NCI-H226 (cell line): ENCODE measurements around the gene CBX5.
A peak's percentile ranks its signal among the peaks of the same experiment; 100 is the strongest.

Source experiments
- DNase-seq: peaks from one replicate; pipeline ENCODE4 v3.0.0-alpha.2; 2015

CBX5 gene

DNA sequence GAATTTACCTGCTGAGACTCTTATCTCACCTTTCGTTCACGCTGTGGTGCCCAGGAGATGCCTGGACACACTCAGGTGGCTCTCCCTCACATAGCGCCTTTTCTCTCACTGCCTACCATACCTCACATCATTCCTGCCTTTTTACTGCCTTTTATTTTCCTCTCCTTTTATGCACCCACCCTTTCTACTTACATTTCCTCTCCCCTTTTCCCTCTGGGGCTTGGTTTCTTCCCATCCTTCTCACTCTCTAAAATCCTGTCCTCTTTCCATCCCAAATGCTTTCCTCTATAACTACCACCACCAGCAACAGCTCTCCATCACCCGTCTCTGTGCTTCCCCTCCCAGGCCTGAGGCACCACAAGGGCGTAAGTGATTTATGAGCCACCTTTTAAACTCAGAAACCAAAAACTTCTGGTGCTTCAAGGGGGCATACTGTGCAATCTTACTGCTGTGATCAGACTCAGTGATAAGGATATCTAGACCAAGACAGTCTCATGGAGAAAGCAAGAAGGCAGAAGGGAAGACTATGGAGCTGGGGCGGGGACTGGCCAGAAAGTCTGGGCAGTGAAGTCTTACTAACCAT lies 58.4 kb downstream of the CBX5 start:
- no peak for DNase-seq

DNA sequence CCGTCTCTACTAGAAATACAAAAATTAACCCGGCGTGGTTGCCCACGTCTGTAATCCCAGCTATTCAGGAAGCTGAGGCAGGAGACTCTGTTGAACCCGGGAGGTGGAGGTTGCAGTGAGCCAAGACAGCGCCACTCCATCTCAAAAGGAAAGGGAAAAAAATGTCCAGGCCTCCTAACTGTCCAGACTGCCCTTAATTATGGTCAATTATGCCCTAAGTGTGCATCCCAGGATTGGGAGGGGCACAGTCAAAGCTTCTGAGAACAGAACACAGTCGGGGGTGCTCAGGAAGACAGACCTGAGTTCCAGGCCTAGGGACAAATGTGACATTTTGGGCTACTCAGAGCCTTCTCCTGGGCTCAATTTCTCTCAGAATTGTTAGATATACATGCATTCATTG lies 59.4 kb downstream of the CBX5 start:
- DNase-seq: no peak

DNA sequence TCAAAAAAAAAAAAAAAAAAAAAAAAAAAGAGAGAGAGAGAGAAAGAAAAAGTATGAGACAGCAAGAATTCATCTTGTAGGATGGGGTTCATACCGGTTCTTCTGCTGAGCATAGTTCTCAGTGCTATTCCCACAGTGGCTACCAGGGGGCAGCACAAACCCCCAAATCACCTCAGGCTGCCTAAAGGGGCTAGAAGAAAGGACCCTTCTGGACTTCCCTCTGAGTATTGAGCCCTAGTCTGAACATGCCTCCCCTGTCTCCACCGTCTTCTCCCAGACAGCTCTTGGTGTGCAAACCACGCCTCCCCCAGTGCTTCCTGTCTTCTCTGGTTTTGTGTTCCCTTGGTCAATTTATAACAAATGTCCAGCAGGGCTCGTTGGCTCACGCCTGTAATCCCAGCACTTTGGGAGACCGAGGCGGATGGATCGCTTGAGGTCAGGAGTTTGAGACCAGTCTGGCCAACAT lies 59.8 kb downstream of the CBX5 start:
- DNase-seq: peak; percentile 41

DNA sequence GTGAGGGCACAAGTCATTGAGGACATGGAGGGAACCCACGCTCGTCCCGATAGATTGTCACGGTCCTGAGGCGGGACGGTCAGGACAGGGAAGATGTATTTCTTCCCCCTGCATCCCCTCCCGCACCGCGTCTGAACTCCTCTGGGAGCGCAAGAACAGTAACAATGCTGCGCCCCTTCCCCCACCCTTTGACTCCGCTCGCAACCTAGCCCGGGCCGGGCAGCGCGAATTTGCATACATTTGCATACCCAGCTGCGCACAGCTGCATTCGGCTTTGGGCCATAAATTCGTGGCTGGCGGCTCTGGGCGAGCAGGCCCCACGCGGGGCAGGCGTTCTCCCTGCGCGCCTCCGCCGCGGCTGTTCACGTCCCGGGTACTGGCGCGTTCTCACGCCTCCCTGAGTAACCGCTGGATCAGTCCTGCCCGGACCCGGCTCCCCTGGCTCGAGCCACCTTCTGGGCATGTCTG lies 62.1 kb downstream of the CBX5 start:
- no peak for DNase-seq

DNA sequence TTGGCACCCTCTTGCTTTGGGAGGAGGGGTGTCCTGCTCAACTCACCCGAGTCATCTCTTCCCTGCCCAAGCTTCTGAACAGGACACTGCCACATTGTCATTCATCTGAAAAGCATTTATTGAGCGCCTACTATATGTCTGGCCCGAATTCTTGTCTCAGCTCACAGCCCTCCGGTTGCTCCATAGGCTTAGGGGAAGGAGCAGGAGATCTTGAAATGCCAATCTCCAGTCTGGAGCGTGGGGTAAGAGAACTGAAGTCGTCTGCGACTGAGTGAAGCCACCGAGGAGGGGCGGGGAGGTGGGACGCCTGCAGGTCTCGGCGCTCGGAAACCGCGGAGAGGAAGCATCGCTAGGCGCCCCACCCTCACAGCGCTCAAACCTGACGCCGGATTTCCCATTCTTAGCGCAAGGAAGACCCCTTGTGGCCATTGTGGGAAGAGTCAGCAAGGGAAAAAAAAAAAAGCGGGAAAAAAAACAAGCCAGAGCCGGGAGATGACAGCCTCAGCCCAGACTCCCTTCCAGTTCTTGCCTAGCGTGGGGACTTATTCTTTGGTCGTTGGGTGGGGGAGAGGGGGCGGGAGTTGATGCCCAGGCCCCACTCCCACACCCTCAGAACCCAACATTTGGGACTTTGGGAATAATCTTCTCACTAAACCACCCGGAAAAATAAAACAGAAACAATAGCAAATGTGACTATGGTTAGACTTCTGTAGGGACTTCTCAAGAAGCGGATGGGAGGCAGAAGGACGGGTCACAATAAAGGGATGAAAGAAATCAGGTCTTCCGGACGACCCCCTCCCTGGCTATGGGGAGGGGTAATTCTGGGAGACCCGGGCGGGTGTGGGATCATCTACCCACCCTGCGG lies 62.9 kb downstream of the CBX5 start:
- DNase-seq: peak; percentile 70

DNA sequence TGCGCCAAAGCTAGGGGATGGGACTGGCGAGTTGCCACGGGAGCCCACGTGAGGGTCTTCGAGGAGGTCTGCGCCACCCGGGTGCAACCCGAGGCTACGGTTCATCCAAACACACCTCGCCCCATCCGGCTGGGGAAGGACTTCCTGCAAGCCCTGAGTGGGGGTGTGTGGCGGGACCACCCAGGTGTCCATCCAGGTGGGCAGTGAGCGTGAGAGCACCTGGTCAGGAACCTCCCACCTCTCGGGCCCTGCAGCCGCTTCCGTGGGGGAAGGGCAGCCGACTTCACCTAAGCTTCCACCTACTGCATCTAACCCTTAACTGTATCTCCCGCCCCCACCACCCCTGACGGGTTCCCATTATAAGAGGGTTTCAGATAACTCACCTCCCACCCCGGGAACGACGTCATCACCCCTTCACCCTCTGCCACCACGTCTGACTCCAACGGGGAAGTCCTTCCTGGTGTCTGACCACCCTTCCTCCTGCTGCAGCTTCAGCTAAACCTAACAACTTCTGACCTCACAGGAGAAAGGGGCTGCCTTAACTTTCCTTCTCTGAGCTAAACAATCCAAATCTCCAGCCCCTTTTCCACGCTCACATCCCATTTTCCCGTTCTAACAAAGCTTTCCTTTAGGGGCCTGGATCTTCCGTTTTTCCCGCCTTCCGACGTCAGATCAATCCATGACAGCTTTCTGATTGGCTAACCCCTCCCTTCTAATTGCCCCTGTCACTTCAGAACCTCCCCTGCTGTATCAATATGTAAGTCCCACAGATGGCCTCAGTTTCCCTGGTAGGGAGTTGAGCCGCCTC lies 63.7 kb downstream of the CBX5 start:
- DNase-seq: no peak

DNA sequence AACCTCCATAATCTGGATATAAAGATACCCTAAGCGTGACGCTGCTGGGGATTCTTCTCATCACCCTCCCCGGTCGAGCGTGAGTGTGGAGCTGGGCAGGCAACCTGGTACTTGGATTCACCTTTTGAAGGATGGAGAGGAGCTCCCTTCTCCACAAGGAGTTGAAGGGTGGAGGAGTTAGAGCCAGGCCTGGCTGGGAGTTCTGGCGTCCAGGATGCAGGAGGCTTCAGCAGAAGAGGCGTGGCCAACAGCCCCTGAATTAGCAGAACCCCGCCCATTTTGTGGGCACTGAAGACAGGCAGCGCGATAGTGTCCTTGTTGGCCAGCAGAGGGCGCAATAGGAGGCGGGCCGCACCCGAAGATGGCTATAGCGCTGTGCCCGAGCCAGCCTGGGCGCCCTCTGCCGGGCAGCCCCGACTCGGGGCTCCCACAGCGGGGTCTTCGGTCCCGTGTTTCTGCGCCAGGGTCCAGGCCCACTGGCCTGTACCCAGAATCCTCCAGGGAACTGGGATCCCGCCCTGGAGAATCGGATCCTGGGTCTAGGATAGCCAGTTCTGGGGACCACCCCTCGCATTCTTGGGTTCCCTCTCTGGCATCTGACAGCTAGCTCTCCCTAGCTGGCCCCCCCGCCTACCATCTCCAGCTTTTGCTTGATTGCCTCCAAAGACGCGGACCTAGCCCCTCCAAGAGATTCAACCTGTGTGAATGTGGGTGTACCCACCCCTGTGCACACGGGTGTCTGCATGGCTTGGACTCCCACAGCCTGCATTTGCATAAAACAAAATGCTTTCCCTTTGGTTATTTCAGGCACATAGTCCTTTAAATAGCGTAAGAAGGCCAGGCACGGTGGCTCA lies 65.1 kb downstream of the CBX5 start:
- peak; percentile 87 for DNase-seq

DNA sequence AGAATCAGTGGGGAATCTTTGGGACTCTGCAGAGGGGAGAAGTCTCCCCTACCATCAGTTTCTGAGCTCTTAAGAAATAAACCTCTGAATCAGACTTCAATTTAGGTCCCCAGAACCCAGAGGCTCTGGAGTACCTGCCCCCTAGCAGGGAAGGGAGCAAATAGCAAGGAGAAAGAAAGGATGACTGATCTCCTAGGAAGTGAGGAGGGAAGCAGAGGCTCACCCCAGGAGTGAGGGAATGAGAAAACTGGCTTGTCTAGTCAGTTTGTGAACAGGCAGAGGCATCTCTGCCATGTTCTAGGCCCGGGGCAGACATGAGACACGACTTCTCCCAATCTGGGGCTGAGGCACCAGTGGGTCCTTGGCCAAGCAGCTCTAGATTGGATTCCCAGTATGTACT lies 66.8 kb downstream of the CBX5 start:
- no peak for DNase-seq

DNA sequence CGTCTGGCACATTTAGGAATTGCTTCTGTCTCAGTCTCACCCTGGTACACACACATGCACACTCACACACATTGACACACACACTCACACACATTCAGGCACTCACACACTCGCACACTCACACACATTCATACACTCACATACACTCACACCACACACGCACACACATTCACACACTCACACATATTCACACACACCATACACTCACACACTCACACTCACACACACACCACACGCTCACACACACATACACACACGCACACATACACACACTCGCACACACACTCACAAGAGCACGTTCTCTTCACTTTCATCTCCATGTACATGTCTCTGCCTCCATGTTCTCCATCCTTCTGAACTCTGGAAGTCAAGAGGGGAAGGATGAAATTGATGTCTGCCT lies 68.0 kb downstream of the CBX5 start:
- no peak for DNase-seq

DNA sequence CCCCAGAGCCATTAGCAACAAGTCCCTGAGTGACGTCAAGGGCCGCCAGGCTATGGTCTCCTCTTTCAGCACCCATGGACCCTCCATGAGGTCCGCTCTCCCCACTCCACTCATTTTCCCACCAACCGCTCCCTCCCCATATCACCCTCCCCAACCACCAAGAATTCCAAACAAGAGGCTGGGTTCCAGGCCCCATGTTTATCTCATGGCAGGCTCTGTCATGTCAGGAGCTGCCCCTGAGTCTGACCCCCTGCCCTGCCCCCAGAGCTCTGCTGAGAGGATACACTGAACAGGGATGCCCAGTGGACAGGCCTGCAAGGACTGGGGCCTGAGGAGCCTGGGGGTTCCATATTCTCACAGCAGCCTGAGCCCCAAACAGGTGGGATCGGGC lies 69.5 kb downstream of the CBX5 start:
- DNase-seq: no peak

DNA sequence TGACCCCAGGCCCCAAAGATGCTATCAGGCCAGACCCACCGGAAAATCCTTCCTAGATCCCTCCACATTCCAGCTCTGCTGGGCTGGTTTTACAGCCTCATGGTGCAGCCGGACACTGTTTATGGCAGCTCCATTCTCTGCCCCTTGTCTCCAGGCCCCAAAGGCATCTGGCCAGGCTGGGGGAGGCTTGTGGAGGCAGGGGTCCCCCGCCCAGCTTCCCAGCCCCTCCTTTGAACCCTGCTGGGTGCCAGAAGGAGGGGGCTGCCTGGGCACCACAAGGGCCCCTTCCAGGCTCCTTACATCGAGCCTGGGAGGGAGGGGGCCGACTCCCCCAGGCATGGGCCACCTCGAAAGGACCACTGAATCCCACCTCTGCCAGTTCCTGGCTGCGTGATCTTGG lies 71.3 kb downstream of the CBX5 start:
- DNase-seq: no peak

DNA sequence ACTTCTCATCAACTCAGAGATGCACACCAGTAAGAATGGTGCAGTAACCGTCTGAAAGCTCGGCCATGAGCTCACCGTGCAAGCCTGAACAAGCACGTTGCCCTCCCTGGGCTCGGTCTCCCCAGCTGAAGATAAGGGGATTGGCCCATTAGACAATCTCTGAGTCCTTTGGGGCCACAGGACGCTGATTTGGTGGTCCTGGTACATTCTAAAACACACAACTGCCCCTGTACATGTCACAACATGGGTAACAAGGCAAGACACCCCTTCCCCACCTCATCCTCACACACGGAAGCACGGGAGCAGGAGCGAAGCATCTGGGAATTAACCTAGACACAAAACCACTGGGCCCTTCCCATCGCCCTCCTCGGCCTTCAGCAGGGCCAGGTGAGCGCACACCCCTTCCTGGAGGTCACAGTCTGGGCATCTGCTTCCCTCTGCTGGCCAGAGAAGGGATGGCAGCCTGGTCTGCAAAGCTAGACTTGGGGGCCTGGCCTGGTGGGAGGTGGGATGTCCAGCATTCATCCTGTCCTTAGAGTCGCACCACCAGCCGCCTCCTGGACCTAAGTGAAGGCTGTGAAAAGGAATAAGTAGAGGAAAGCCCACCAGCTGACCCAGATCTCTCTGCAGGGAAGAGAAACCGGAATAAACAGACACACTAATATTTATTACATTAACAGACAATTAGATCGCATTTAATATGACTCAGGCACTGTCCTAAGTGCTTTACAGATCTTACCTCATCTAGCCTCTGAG lies 72.2 kb downstream of the CBX5 start:
- peak; percentile 56 for DNase-seq

DNA sequence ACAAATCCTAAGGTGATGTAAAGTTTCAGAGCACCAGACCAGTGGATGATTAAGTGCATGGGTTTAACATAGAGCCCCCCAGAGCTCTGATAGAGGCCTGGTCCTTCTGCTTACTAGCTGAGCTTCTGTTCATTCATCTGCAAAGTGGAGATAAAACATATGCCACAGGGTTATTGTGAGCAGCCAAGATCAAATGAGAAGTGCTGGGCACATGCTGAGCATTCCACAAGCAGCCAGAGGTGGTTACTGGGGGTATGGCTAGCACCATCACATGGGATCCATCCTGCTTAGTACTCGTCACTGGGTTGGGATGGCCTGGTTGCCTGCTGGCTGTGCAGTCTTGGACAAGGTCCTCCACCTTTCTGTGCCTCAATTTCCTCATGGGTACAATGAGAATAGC lies 73.1 kb downstream of the CBX5 start:
- no peak for DNase-seq

DNA sequence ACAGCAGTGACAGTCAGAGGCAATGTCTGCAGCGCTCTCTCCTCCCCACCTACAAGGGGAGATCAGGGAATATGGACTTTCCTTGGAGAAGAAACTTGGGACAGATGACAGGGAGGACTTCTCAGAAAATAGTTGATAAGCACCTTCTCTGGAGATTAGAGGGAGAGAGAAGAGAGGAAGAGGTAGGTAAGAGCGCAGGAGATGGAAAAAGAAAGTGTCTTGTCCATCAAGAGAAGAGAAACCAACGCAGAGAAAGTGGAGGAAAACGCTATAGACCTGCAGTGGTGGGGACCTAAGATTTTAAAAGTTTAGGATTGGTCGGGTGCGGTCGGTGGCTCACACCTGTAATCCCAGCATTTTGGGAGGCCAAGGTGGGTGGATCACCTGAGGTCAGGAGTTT lies 75.6 kb downstream of the CBX5 start:
- no peak for DNase-seq

DNA sequence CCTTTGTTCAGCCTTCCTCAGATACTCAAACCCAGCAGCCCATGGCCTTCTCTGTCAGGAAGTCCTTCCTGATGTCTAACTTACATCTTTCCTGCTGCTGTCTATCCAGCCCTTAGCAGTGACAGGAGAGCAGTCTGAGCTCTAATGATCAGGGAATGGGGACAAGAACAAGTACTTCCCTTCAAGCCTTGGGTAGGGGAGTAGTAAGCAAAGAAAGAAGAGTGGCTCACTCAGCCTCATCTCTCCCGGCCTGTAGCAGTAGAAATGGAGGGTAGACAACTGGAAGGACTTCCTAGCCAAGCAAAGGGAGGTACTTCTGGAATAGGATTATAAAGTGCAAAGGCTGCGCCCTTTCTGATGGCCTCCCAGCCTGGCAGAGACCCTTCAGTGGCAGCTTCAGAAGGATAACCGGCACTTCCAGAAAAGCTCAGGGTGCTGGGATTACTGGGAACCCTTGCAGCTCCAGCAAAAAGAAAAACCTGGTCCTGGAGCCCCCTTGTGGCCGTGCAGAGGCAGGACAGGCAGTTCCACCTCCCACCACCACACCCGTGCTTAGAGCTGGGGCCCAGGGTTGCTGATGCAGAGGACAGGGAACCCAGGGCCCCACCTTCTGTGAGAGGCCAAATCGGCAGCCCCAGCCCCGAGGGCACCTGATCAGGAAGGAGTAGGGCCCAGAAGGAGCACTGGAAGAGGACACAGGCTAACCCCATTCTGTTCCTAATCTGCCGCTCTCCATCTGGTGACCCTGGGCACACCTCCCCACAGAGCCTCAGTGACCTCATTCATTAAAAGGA lies 78.7 kb downstream of the CBX5 start:
- peak; percentile 62 for DNase-seq

DNA sequence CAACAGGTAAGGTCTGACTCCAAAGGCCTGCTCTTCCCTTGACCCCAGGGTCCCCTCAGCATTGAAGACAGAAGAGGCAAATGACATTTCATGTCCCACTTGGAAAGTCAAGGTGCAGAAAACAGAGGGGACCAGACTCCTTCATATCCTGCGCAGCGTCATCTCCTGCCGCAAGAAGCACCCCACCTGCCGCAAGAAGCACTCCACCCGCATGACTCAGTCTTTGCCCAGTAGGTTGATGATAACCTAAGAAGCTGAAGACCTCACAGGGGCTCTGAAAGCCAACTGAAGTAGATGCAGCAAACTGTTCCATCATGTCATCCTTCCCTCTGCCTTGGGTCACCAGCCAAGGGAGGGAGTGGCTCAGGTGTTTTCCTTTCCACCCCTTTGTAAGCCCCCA lies 79.5 kb downstream of the CBX5 start:
- no peak for DNase-seq

DNA sequence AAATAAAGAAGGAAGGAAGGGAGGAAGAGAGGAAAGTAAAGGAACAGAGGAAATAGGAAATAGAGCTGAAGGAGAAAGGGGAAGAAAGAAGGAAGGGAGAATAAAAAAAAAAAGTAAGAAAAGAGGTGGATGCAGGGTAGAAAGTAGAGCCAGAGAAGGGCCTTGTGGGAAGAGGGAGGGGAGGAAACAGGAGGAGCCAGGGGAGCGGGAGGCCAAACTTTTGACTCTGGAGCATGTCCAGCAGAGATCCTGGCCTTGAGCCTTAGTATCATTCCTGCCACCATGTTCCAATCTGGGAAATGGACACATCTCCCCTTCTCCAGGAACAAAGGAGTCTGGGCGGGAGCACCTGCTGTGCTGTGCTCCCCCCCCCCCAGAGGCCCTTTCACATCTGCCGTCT lies 80.0 kb downstream of the CBX5 start:
- DNase-seq: no peak

DNA sequence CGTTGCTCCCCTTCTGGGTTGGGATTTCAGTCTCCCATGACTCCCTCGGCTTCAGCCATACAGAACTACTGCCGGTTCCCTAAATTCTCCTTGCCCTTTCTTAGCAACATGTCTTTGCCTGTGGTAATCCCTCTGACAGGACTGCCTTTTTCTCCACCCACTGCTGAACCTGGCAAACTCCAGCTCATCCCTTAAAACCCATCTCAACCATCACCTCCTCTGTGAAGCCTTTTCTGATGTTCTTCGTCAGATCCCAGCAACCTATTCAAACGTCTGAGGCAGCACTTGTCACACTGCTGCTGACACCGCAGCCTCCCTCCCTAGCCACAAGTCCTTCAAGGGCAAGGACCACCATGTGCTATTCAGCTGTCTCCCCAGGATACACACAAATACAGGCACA lies 80.9 kb downstream of the CBX5 start:
- no peak for DNase-seq

DNA sequence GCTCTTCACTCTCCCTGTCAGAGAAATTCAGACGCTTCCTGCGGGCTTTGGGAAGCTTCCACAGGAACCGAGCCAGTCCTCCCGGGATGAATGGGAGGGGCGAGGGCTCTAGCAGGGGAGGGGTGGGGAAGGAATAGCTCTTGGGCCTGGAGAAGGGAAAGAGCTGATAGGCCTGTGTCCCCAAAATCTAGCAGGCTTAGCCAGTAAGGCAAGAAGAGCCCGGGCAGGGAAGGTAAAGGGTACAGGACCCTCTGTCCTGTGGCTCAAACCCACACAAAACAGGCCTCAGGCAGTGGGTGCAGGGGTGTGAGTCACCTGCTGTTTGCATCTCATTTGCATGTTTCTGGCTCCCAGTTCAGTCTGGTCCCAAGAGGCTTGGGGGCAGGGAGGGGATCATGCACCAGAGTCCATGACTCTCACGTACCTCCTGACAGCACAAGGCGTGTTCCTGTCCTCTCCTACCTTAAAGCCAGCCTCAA lies 82.5 kb downstream of the CBX5 start:
- DNase-seq: peak; percentile 50

DNA sequence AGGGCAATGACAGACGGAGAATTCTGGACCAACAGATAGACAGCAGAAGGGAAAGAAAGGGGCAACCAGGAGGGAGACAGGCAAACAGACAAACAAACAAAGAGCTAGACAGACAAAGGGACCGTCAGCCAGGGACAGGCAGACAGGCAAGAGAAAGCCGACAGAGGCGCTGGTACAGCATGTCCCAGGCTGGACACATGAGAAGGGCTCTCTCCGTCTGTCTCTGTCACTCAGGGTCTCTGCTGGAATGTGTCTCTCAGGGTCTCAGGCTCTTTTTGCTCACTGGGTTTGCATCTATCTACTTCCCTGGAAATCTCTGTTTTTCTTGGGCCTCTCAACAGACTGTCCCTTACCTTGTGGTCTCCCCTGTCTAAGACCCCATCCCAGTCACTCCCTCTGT lies 82.9 kb downstream of the CBX5 start:
- no peak for DNase-seq

DNA sequence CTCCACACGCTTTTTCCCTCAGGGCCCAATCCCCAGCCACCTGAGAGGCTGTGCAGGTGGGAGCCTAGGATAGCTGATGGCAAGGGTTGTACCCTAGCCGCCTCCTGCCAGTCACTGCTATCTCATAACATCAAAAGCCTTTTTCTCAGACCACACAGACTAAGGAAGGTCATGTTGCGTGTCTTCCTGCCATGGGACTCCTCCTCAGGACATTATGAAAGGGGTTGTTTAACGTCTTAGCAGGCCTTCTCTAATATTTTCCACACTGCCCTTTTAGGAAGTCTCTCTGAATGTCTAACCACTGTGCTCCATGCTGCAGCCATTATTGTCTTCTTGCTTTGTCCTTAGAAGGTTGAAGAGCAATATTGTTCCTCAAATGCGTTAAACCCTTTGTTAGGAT lies 83.5 kb downstream of the CBX5 start:
- no peak for DNase-seq
